Right cardiac atrium (tissue), 5 donors: ENCODE measurements around the gene TAPT1. TPM values are rescaled to one million over a fixed set of nuclear protein-coding genes. Genes with fewer than 3 reads are reported as not detected.

Experiments used
- ATAC-seq, 2 donors: fragments of 200-7000 bp; cut with Tn5 transposase; one replicate each; pipeline versions ENCODE4 v1.8.0 to v1.9.1; 2020; ENCODE audit warnings: moderate library complexity in 2 of 2, mild to moderate bottlenecking in 1 of 2
- DNase-seq, 3 donors: peaks; one replicate each; pipeline ENCODE4 v3.0.0-alpha.2; 2020
- H3K27ac ChIP-seq: one replicate; pipeline ENCODE4 v1.5.1; 2013; ENCODE audit warnings: mild to moderate bottlenecking, low read length, control low read depth, moderate library complexity
- H3K27me3 ChIP-seq: one replicate; pipeline ENCODE4 v1.6.1; 2013; ENCODE audit not compliant: control insufficient read depth, insufficient read depth
- H3K4me1 ChIP-seq: one replicate; pipeline ENCODE4 v1.6.1; 2013; ENCODE audit warnings: low read length; ENCODE audit not compliant: control insufficient read depth, insufficient read depth
- H3K4me3 ChIP-seq: one replicate; pipeline ENCODE4 v1.5.1; 2013; ENCODE audit warnings: low read length, control low read depth
- H3K9me3 ChIP-seq: one replicate; pipeline ENCODE4 v1.6.1; 2013; ENCODE audit warnings: low read length; ENCODE audit not compliant: control insufficient read depth
- WGBS: extraction: QIAGEN DNeasy Blood & Tissue Kit; methylation state at CpG from one replicate; pipeline ENCODE4 v1.1.7; 2013; 5-methylcytosine and 5-hydroxymethylcytosine counted together
- intact Hi-C, 4 donors: fragments of 100-400 bp; cut with DNase I; formaldehyde crosslinking; loops; one replicate each; pipeline versions ENCODE4 v1.11.0 to v1.14.0; 2022 to 2023
- polyA plus RNA-seq: library from polyadenylated mRNA; stranded (reverse); fragments of 200-250 nt; gene quantifications from one replicate; pipeline ENCODE4 v1.2.3, GENCODE V29; 2013
- total RNA-seq, 4 donors: library from RNA; stranded (reverse); fragmentation: NEBNext Ultra II Directional; extraction: Animal tissue kit (Norgen Biotek cat#: 25700); gene quantifications; one replicate each; pipeline ENCODE4 v1.2.1, GENCODE V29; 2021
- donor health status: healthy with polysubstance abuse.
- donor health status: DM: no; HTN: yes; CAD: no.
- donor health status: DM: no; HTN: no; CAD: no.
- donor health status: DM: no; HTN: yes; CAD: no; lungs with severe emphysema.
- donor health status: DM: yes; HTN: yes; CAD: no.

The TAPT1 gene
- total and polyA plus RNA-seq, 5 donors: 16.9 to 49.0 (median 39.1) TPM

GRCh38 chr4:16212138-16212782 lies 14.0 kb downstream of the TAPT1 start:
- no peaks in the 10 kb centered on the region for H3K9me3 ChIP-seq
- no peak overlapping the region for H3K27ac ChIP-seq
- peak; percentile 45 to 48 for ATAC-seq
- intact Hi-C loops: no loop called here
- H3K27me3 ChIP-seq: no peaks in the 10 kb centered on the region
- WGBS: 43% methylated on average over 3 of the region's 3 CpGs
- DNase-seq: no peak
- peaks cover 12% of the 10 kb centered on the region for H3K4me1 ChIP-seq
- H3K4me3 ChIP-seq: no peak overlapping the region

GRCh38 chr4:16207409-16207808 lies 18.9 kb downstream of the TAPT1 start:
- whole genome bisulfite sequencing: 91% methylated on average over 1 of the region's 1 CpG
- Histone ChIP-seq H3K27ac (no peak overlapping the region), H3K4me1 (peaks cover 13% of the 10 kb centered on the region), H3K27me3 (no peaks in the 10 kb centered on the region), H3K9me3 (no peaks in the 10 kb centered on the region), H3K4me3 (no peak overlapping the region)
- DNase-seq: no peak
- ATAC-seq: no peak
- intact Hi-C loops: loop anchor here in 1 of 4 donors (10.0 kb wide), 1 partner anchor 57 kb away; no protein-coding TSS in a partner anchor

- Histone ChIP-seq H3K27ac (no peak overlapping the region), H3K4me1 (peaks cover 8% of the 10 kb centered on the region), H3K9me3 (no peaks in the 10 kb centered on the region), H3K27me3 (no peaks in the 10 kb centered on the region), H3K4me3 (no peak overlapping the region)
- DNase-seq (no peak), ATAC-seq (no peak)
- intact Hi-C loops: loop anchor here in 1 of 4 donors (10.0 kb wide), 1 partner anchor 58 kb away; no protein-coding TSS in a partner anchor
- WGBS: 63% methylated on average over 2 of the region's 2 CpGs
These were observed 19.4 kb downstream of the TAPT1 start for GRCh38 chr4:16206848-16207247.

GRCh38 chr4:16206301-16206700 lies 20.0 kb downstream of the TAPT1 start:
- intact Hi-C loops: loop anchor here in 1 of 4 donors (10.0 kb wide), 1 partner anchor 58 kb away; no protein-coding TSS in a partner anchor
- H3K9me3 ChIP-seq: no peaks in the 10 kb centered on the region
- no peaks in the 10 kb centered on the region for H3K27me3 ChIP-seq
- peaks cover 8% of the 10 kb centered on the region for H3K4me1 ChIP-seq
- no peak overlapping the region for H3K27ac ChIP-seq
- ATAC-seq (no peak), DNase-seq (no peak)
- no peak overlapping the region for H3K4me3 ChIP-seq
- WGBS: 72% methylated on average over 5 of the region's 5 CpGs

- intact Hi-C loops: loop anchor here in 1 of 4 donors (10.0 kb wide), 1 partner anchor 59 kb away; no protein-coding TSS in a partner anchor
- 66% methylated on average over 7 of the region's 7 CpGs for WGBS
- Histone ChIP-seq H3K4me3 (no peak overlapping the region), H3K9me3 (no peaks in the 10 kb centered on the region), H3K27ac (no peak overlapping the region), H3K27me3 (no peaks in the 10 kb centered on the region), H3K4me1 (peaks cover 8% of the 10 kb centered on the region)
- ATAC-seq (peak; percentile 34 to 59), DNase-seq (no peak)
These were observed 20.7 kb downstream of the TAPT1 start for GRCh38 chr4:16205298-16206164.

- Histone ChIP-seq H3K4me3 (no peak overlapping the region), H3K9me3 (no peaks in the 10 kb centered on the region), H3K27ac (no peak overlapping the region), H3K4me1 (peaks cover 8% of the 10 kb centered on the region), H3K27me3 (no peaks in the 10 kb centered on the region)
- intact Hi-C loops: loop anchor here in 1 of 4 donors (10.0 kb wide), 1 partner anchor 60 kb away; no protein-coding TSS in a partner anchor
- no peak for DNase-seq
- WGBS: 73% methylated on average over 3 of the region's 3 CpGs
- peak in 1 of 2 donors; percentile 42 for ATAC-seq
These were observed 21.8 kb downstream of the TAPT1 start for GRCh38 chr4:16204505-16204904.

- WGBS: 94% methylated on average over 2 of the region's 2 CpGs
- DNase-seq: no peak
- ATAC-seq: no peak
- Histone ChIP-seq H3K4me3 (no peak overlapping the region), H3K9me3 (no peaks in the 10 kb centered on the region), H3K27ac (no peak overlapping the region), H3K4me1 (peaks cover 8% of the 10 kb centered on the region), H3K27me3 (no peaks in the 10 kb centered on the region)
- intact Hi-C loops: loop anchor here in 1 of 4 donors (10.0 kb wide), 1 partner anchor 62 kb away; no protein-coding TSS in a partner anchor
These were observed 23.2 kb downstream of the TAPT1 start for GRCh38 chr4:16203083-16203482.

- Histone ChIP-seq H3K27me3 (no peaks in the 10 kb centered on the region), H3K4me1 (peaks cover 8% of the 10 kb centered on the region), H3K4me3 (no peak overlapping the region), H3K9me3 (no peaks in the 10 kb centered on the region), H3K27ac (no peak overlapping the region)
- ATAC-seq: no peak
- intact Hi-C loops: loop anchor here in 1 of 4 donors (10.0 kb wide), 1 partner anchor 62 kb away; no protein-coding TSS in a partner anchor
- no peak for DNase-seq
- WGBS: 89% methylated on average over 2 of the region's 2 CpGs
These were observed 23.7 kb downstream of the TAPT1 start for GRCh38 chr4:16202598-16202997.

- H3K4me1 ChIP-seq: no peaks in the 10 kb centered on the region
- ATAC-seq (no peak), DNase-seq (no peak)
- H3K27ac ChIP-seq: no peak overlapping the region
- no peak overlapping the region for H3K4me3 ChIP-seq
- no peaks in the 10 kb centered on the region for H3K27me3 ChIP-seq
- no peaks in the 10 kb centered on the region for H3K9me3 ChIP-seq
- WGBS: 88% methylated on average over 1 of the region's 1 CpG
- intact Hi-C loops: loop anchor here (2.0 to 10.0 kb wide), 4 partner anchors 58 to 174 kb away; no protein-coding TSS in a partner anchor
These were observed 27.2 kb downstream of the TAPT1 start for GRCh38 chr4:16199093-16199492.

- Histone ChIP-seq H3K27me3 (no peaks in the 10 kb centered on the region), H3K9me3 (no peaks in the 10 kb centered on the region), H3K4me1 (peaks cover 4% of the 10 kb centered on the region), H3K27ac (no peak overlapping the region), H3K4me3 (no peak overlapping the region)
- peak; percentile 75 for ATAC-seq
- WGBS: 50% methylated on average over 2 of the region's 2 CpGs
- DNase-seq: no peak
- intact Hi-C loops: loop anchor here (2.0 to 10.0 kb wide), 4 partner anchors 59 to 173 kb away; no protein-coding TSS in a partner anchor
These were observed 28.2 kb downstream of the TAPT1 start for GRCh38 chr4:16197876-16198665.
